Ovary (tissue), 3 donors: ENCODE measurements around the gene KXD1.

Source experiments
- EP300 ChIP-seq: sonication (generic); formaldehyde crosslinking; IDR thresholded peaks from one replicate; pipeline ENCODE4 v1.6.1; 2017; ENCODE audit warnings: antibody characterized with exemption
- POLR2A ChIP-seq: fragments of 450-650 bp; IDR thresholded peaks from one replicate; pipeline ENCODE4 v1.6.1; 2017; ENCODE audit warnings: antibody characterized with exemption, mild to moderate bottlenecking, moderate library complexity
- TF ChIP-seq, protein P1 (sequence below), 3 donors: fragments of 450-650 bp in 2 of 3; fragments of 200-600 bp in 1 of 3; IDR thresholded peaks; one replicate each; pipeline versions ENCODE4 v1.5.1 to v1.8.0; 2016 to 2022; ENCODE audit warnings: antibody characterized with exemption in 3 of 3, mild to moderate bottlenecking in 1 of 3
- donor health status: DM: no; HTN: no; CAD: no.

DNA sequence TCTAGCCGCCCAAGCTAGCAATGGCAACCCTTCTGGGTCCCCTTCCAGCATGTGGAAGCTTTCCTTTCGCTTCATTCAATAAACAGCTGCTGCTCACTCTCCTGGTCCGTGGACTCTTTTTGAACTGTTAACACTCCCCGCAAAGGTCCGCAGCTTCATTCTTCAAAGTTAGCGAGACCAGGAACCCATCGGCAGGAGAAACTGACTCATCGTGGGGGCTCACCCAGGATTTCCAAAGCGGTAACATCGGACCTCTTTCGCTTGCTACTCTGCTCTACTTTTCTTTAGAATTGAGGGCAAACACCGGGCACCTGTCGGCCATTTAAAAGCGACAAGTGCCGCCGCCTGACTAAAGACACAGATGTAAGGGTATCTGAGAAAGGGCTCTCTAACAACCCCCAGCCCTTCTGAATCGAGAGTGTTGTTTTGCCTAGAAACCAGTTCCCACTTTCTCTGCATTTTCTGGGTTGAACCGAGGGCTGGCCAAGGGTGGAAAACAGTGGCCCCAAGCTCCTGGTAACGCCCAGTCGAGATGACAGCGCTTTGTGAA is 19.8 kb downstream of the KXD1 start:
- TF ChIP-seq POLR2A (no peak), EP300 (no peak)
- TF ChIP-seq, protein P1, sequence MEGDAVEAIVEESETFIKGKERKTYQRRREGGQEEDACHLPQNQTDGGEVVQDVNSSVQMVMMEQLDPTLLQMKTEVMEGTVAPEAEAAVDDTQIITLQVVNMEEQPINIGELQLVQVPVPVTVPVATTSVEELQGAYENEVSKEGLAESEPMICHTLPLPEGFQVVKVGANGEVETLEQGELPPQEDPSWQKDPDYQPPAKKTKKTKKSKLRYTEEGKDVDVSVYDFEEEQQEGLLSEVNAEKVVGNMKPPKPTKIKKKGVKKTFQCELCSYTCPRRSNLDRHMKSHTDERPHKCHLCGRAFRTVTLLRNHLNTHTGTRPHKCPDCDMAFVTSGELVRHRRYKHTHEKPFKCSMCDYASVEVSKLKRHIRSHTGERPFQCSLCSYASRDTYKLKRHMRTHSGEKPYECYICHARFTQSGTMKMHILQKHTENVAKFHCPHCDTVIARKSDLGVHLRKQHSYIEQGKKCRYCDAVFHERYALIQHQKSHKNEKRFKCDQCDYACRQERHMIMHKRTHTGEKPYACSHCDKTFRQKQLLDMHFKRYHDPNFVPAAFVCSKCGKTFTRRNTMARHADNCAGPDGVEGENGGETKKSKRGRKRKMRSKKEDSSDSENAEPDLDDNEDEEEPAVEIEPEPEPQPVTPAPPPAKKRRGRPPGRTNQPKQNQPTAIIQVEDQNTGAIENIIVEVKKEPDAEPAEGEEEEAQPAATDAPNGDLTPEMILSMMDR (IDR thresholded peaks at IDR 0.05) = no peak
